Fibroblast of skin of scalp (primary cell): ENCODE data around the gene HPSE.
"Not testable (repeated sequence)": the region's sequence is repeated elsewhere in the genome, so short reads cannot be mapped to it uniquely, and the experiment has no call there.

ENCODE experiments used
- DNase-seq: peaks from one replicate; pipeline ENCODE4 v3.0.0-alpha.2; 2013

The HPSE gene

GRCh38 chr4:83282049-83282535, 52.6 kb downstream of the HPSE start:
- DNase-seq = peak; percentile 67

DNA sequence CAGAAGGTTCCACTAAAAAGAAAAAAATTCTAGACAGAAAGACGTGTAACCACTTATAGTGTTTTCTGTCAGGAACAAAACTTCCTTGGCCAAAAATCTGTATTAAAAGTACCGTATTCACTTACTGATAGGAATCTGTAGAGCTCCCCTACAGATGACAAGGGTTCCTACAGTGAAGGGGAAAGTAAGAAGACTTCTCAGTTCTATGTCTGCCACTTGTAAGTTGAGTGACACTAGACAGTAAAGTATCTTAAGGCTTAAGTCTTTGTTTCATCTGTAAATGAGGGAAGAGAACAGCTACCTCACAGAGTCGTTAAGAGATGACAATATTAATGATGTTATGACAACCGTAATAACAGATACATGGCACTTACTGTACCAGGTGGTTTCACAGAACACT, 53.3 kb downstream of the HPSE start:
- DNase-seq = no peak

- no peak for DNase-seq
Measured at GRCh38 chr4:83276299-83277040, 58.2 kb downstream of the HPSE start.

GRCh38 chr4:83273926-83274325, 60.7 kb downstream of the HPSE start:
- not testable (repeated sequence) for DNase-seq

GRCh38 chr4:83272900-83273299, 61.7 kb downstream of the HPSE start:
- no peak for DNase-seq

DNA sequence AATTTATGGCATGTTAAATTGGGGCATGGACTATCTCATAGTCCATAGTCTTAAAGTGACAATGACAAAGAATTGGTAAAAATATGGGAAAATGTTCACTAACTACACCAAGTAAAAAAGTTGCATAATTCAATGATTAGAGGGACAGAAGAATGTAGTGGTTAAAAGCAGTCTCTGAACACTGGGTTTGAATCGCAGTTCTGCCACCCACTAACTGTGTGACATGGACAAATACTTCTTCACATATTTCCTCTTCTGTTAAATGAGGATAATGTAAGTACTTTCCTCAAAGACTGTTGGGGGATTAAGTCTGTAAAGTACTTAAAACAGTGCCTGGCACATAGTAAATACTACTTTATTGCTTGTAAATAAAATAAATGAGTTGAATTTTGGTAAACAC, 65.4 kb downstream of the HPSE start:
- DNase-seq = peak; percentile 34

DNA sequence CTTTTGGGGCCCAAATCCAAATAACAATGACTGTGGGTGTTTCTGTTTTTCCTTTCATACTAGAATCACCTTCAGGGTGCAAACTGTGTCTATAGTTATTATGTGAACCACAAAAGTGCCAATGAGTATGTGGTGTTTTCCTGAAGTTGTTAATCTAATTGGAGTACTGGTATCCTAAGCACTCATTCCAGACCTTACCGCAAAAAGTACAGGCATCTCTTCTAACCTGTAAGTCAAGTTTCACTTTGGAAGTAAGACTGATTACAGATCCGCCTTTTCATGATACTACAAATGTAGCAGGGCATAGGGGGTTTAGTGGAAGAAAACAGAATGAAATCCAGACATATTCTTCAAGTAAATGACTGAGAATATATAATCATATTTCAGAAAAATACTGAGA, 66.2 kb downstream of the HPSE start:
- no peak for DNase-seq

DNA sequence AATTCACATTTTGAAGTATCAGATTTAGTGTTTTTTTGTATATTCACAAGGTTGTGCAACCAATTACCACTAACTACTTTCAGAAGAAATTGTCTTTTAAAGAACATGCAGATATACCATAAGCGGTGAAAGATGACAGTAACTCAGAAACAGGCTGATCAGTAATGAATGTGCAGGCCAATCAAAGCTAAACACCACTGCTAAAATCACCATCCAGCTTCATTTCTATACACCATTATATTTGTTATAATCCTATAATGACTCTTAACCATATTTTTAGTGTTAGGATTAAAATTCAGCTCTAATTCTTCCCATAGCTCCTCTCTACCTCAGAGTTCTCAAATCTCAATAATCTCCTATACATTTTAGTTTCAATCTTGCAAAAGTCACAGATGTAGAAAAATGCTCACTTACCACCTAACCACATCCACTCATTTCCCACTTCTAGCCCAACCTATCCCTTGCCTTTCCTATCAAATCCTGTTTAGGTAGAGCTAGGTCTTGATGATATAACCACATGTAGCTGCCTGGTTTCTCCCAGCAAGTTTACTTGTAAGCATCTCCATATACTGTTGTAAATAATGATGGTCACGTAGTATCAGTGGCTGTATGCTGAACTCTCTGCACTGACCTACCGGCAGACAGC, 66.7 kb downstream of the HPSE start:
- DNase-seq = no peak

GRCh38 chr4:83267121-83267829, 67.4 kb downstream of the HPSE start:
- DNase-seq = peak; percentile 37

DNA sequence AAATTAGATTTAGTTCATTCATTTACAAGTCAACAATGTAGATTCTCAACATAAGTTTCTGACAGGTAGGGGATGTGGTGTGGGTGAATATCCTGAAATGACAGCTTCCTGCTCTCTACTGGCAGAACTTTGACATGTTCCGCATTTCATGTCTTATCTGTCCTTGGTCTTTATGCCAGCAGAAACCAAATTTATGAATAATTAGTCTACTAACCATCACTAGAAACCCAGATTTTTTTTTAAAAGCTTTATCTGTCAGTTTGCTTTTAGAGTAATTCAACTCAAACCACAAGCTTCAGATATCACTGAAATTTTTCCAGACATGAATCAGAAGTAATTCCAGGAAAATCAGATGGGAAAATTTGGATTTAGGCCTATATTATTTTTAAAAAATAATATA, 68.0 kb downstream of the HPSE start:
- DNase-seq = no peak

GRCh38 chr4:83263106-83263505, 71.5 kb downstream of the HPSE start:
- DNase-seq = no peak

DNA sequence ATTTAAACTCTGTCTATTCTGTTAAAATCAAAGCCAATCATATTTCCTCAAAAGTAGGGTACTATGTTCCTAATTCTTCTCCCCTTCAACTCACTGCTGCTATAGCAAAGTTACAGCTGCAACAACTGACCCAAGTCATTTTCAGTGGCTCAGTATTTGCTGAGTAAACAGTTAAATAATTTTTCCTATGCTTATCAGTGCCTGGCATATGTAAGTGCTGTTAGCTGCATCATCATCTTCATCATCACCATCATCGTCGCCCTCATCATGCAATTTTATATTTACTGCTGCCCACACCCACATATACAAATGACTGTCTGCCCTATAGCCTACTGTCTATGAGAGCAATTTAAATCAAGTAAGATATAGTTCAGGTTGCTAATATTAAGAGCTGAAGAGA, 72.0 kb downstream of the HPSE start:
- no peak for DNase-seq

DNA sequence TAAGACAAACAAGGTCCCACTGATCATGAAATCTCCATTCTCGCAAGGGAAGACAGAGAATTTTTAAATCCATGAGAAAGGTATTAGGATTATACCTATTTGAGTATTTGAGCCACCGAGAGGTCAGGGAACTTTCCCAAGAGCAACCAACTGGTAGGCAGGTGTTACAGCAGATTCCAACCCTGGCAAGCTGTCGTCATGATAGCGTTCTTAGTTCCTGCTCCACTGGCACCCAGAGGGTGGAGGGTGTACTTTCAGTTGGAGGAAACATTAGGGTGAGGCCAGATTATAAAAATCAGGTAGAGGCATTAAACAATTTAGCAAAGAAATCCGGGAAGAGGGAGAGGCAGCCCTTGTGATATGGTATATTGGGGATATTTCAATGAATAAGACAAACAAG, 73.3 kb downstream of the HPSE start:
- DNase-seq = no peak

DNA sequence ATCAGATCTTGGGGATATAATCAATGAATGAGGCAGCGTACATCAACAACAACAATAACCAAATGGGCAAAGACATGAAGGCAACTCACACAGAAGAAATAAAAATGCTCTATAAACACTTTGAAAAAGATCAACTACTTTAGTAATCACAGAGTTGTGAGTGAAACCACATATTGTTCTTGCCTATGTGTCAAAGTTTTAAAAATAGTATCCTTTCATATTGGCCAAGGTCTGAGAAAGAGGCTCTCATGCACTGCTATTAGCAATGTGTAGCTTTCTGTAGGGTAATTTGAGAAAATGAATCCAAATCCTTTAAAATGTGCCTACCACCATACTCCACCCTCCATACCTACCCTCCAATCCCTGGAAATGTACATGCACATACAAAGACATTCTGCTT, 75.1 kb downstream of the HPSE start:
- no peak for DNase-seq

- DNase-seq = no peak
Measured at GRCh38 chr4:83258461-83258860, 76.2 kb downstream of the HPSE start.

DNA sequence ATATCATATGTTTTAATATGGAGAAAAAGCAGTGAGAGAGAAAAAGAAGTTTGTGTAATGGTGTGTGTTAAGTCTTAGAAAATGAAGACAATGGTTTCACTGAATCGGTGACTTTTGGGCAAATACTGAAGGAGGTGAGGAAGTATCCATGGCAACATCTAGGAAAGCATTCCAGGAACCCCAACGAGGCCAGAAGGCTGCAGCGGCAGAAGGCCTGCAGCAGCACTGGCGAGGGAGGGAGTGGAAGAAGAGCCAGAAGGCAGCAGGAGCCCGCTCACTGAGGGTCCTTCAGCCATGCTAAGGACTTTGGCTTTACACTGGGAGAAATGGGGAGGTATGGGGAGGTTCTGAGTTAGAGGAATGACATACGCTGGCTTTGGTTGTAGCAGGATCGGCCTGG, 76.8 kb downstream of the HPSE start:
- DNase-seq = no peak

- DNase-seq = peak; percentile 92
Measured at GRCh38 chr4:83255584-83255983, 79.1 kb downstream of the HPSE start.

GRCh38 chr4:83252782-83253405, 81.8 kb downstream of the HPSE start:
- DNase-seq = peak; percentile 73

- peak; percentile 68 for DNase-seq
Measured at GRCh38 chr4:83251447-83251830, 83.2 kb downstream of the HPSE start.

DNA sequence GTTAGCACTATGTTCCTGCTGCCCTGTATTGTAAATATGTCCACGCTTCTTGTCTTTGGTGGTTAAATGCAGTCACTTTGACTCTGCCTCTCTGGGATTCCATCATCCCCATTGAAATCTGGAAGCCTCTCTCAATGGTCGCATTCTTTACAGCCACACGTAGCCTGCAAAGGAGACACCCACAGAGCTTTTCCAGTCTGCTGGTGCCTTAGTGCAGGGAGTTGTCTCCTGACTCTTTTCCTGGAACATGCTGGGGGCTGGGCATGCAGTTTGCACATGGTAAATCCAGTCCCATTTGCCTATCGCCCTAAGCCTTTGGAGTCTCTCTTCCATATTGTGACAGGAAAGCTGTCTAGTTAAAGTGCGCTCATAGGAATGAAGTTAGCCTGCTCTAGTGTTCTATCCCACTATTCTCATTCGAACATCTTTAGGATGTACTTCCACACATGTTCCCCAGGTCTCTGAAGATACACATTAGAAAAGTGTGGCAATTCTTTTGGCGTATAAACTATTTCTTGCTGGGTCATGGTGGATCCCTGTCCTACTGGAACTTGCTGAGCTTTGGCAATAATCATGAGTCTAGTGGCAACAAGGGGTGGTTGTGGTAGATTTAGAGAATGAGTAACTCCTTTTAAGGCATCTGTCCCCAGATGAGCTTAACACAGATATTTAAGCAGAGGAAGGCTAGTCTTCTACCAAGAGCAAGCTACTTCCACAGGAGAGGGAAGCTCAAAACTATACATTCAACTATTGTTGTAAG, 83.8 kb downstream of the HPSE start:
- DNase-seq = peak; percentile 74

GRCh38 chr4:83248486-83248885, 86.2 kb downstream of the HPSE start:
- no peak for DNase-seq
